DND-41 (cell line): ENCODE data around the gene IFT43.

Experiments used
- ATAC-seq: fragments of 200-7000 bp; cut with Tn5 transposase; 3 replicates; pipeline ENCODE4 v1.9.1; 2021; ENCODE audit warnings: low read depth; ENCODE audit not compliant: insufficient read depth
- DNase-seq: peaks from one replicate; pipeline ENCODE4 v3.0.0-alpha.2; 2020
- H2AFZ ChIP-seq: 2 replicates; pipeline ENCODE4 v1.6.0; 2012; ENCODE audit warnings: low read depth, low read length
- H3K27ac ChIP-seq: 2 replicates; pipeline ENCODE4 v1.5.1; 2012; ENCODE audit warnings: low read length, inconsistent platforms
- H3K27me3 ChIP-seq: fragments of 200-600 bp; sonication (generic); 2 replicates; pipeline ENCODE4 v1.6.0; 2012; ENCODE audit warnings: low read length, mild to moderate bottlenecking, inconsistent platforms; ENCODE audit not compliant: insufficient read depth, poor library complexity
- H3K36me3 ChIP-seq: 2 replicates; pipeline ENCODE4 v1.5.1; 2012; ENCODE audit warnings: low read length, inconsistent platforms; ENCODE audit not compliant: insufficient read depth
- H3K4me1 ChIP-seq: 2 replicates; pipeline ENCODE4 v1.5.1; 2012; ENCODE audit warnings: mild to moderate bottlenecking, low read length; ENCODE audit not compliant: insufficient read depth
- H3K4me2 ChIP-seq: 2 replicates; pipeline ENCODE4 v1.6.0; 2012; ENCODE audit warnings: mild to moderate bottlenecking, moderate library complexity, low read length, inconsistent platforms; ENCODE audit not compliant: insufficient read depth
- H3K4me3 ChIP-seq, 2 experiments: fragments of 200-600 bp in 1 of 2; shearing (Covaris generic) in 1 of 2; 2 replicates each; pipeline ENCODE4 v1.5.1; 2012 to 2016; ENCODE audit warnings: inconsistent platforms in 2 of 2, low read length in 2 of 2, mild to moderate bottlenecking in 2 of 2, low read depth in 1 of 2, moderate library complexity in 1 of 2
- H3K79me2 ChIP-seq: 2 replicates; pipeline ENCODE4 v1.6.0; 2012; ENCODE audit warnings: low read length, inconsistent platforms; ENCODE audit not compliant: insufficient read depth
- H3K9ac ChIP-seq: 2 replicates; pipeline ENCODE4 v1.6.0; 2012; ENCODE audit warnings: low read depth, mild to moderate bottlenecking, inconsistent platforms, low read length, moderate library complexity
- H3K9me3 ChIP-seq: 2 replicates; pipeline ENCODE4 v1.5.1; 2012; ENCODE audit warnings: low read length, moderate library complexity, mild to moderate bottlenecking, inconsistent platforms; ENCODE audit not compliant: insufficient read depth, severe bottlenecking
- H4K20me1 ChIP-seq: 2 replicates; pipeline ENCODE4 v1.6.0; 2012; ENCODE audit warnings: low read length; ENCODE audit not compliant: insufficient read depth
- CTCF ChIP-seq: IDR thresholded peaks from 2 replicates; pipeline ENCODE4 v1.5.1; 2012; ENCODE audit warnings: borderline replicate concordance, low read length, moderate library complexity, mild to moderate bottlenecking; ENCODE audit not compliant: poor library complexity, severe bottlenecking; ENCODE audit errors: extremely low read depth
- EZH2 ChIP-seq: IDR thresholded peaks from 3 replicates; pipeline ENCODE4 v1.6.1; 2012; ENCODE audit warnings: borderline replicate concordance, low read depth, mild to moderate bottlenecking, moderate library complexity, low read length, inconsistent platforms; ENCODE audit not compliant: severe bottlenecking

Gene IFT43

DNA sequence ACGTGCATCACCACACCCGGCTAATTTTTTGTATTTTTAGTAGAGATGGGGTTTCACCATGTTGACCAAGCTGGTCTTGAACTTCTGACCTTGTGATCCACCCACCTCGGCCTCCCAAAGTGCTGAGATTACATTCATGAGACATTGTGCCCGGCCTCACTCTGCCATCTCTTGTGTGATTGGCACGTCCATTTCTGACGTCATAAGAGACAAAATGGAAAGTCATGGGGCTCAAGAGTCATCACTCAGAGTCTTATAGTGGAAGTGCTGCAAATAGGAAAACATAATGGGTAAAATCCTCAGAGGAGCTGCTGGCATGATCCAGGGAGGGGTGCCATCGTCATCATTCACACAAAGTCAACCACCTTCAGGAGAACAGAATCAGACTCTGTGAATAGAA, 112.0 kb downstream of the IFT43 start:
- no peak for DNase-seq
- Histone ChIP-seq H3K9ac (no peak overlapping the region), H3K4me3 (no peak overlapping the region), H3K4me1 (no peaks in the 10 kb centered on the region), H4K20me1 (no peaks in the 10 kb centered on the region), H2AFZ (no peak overlapping the region), H3K9me3 (no peaks in the 10 kb centered on the region), H3K27me3 (no peaks in the 10 kb centered on the region), H3K27ac (no peak overlapping the region), H3K36me3 (no peaks in the 10 kb centered on the region), H3K4me2 (no peak overlapping the region), H3K79me2 (no peaks in the 10 kb centered on the region)
- no peak for ATAC-seq
- TF ChIP-seq EZH2 = no peak
- no peak for TF ChIP-seq CTCF

DNA sequence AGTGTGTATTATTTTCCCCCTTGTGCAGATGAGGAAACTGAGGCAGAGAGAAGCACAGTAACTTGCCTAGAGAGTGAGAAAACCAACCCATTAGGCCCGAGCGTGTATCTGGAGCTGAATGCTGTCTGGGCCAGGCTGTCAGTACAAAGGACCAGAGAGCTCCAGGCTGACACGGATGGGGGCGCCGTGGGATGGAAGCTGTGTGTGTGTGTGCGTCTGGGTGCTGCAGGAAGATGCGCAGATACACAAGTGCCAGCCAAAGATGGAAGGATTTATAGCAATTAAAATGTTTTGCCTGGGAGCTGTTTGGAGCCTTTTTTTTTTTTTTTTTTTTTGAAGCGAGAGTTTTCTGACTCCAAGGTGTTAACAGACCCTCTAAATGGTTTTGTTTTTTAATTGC, 112.5 kb downstream of the IFT43 start:
- no peak for TF ChIP-seq CTCF
- no peak for TF ChIP-seq EZH2
- ATAC-seq = no peak
- Histone ChIP-seq H3K27ac (no peak overlapping the region), H2AFZ (no peak overlapping the region), H3K79me2 (no peaks in the 10 kb centered on the region), H3K9ac (no peak overlapping the region), H3K4me1 (no peaks in the 10 kb centered on the region), H3K9me3 (no peaks in the 10 kb centered on the region), H4K20me1 (no peaks in the 10 kb centered on the region), H3K36me3 (no peaks in the 10 kb centered on the region), H3K27me3 (no peaks in the 10 kb centered on the region), H3K4me3 (no peak overlapping the region), H3K4me2 (no peak overlapping the region)
- no peak for DNase-seq

GRCh38 chr14:76098916-76099675, 113.5 kb downstream of the IFT43 start:
- ATAC-seq (no peak), DNase-seq (no peak)
- H3K79me2 ChIP-seq = no peaks in the 10 kb centered on the region
- H2AFZ ChIP-seq = no peak overlapping the region
- no peaks in the 10 kb centered on the region for H3K4me1 ChIP-seq
- TF ChIP-seq CTCF (no peak), EZH2 (no peak)
- no peaks in the 10 kb centered on the region for H3K9me3 ChIP-seq
- no peaks in the 10 kb centered on the region for H3K36me3 ChIP-seq
- no peak overlapping the region for H3K27ac ChIP-seq
- H3K4me2 ChIP-seq = no peak overlapping the region
- H4K20me1 ChIP-seq = no peaks in the 10 kb centered on the region
- no peaks in the 10 kb centered on the region for H3K27me3 ChIP-seq
- no peak overlapping the region for H3K4me3 ChIP-seq
- no peak overlapping the region for H3K9ac ChIP-seq
